ENCODE data around the gene ZNF280D.
A peak's percentile ranks its signal among the peaks of the same experiment; 100 is the strongest.

ZNF280D gene

GRCh38 chr15:56731548-56731947 is 1.8 kb downstream of the ZNF280D start:
- no peak overlapping the region for H3K4me3 ChIP-seq (ENCODE audit: low read depth, low read length)
- TF ChIP-seq POLR2A (IDR thresholded peaks at IDR 0.05; ENCODE audit: extremely low read depth, insufficient read length) (no peak), MYC (IDR thresholded peaks at IDR 0.05; ENCODE audit: low read depth, low read length) (no peak)
- TF ChIP-seq, protein P1, sequence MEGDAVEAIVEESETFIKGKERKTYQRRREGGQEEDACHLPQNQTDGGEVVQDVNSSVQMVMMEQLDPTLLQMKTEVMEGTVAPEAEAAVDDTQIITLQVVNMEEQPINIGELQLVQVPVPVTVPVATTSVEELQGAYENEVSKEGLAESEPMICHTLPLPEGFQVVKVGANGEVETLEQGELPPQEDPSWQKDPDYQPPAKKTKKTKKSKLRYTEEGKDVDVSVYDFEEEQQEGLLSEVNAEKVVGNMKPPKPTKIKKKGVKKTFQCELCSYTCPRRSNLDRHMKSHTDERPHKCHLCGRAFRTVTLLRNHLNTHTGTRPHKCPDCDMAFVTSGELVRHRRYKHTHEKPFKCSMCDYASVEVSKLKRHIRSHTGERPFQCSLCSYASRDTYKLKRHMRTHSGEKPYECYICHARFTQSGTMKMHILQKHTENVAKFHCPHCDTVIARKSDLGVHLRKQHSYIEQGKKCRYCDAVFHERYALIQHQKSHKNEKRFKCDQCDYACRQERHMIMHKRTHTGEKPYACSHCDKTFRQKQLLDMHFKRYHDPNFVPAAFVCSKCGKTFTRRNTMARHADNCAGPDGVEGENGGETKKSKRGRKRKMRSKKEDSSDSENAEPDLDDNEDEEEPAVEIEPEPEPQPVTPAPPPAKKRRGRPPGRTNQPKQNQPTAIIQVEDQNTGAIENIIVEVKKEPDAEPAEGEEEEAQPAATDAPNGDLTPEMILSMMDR (IDR thresholded peaks at IDR 0.05; ENCODE audit: low read depth, low read length): no peak
- no peak for DNase-seq (ENCODE audit: low read depth)

- no peak for DNase-seq (ENCODE audit: low read depth)
- TF ChIP-seq POLR2A (IDR thresholded peaks at IDR 0.05; ENCODE audit: extremely low read depth, insufficient read length) (no peak), MYC (IDR thresholded peaks at IDR 0.05; ENCODE audit: low read depth, low read length) (no peak)
- TF ChIP-seq, protein P2, sequence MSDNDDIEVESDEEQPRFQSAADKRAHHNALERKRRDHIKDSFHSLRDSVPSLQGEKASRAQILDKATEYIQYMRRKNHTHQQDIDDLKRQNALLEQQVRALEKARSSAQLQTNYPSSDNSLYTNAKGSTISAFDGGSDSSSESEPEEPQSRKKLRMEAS (IDR thresholded peaks at IDR 0.05; ENCODE audit: low read depth, low read length): no peak
- TF ChIP-seq, protein P1 (IDR thresholded peaks at IDR 0.05; ENCODE audit: low read depth, low read length): no peak
- no peak overlapping the region for H3K4me3 ChIP-seq (ENCODE audit: low read depth, low read length)
These were observed 3.7 kb downstream of the ZNF280D start for GRCh38 chr15:56729561-56729960.

- TF ChIP-seq, protein P2 (IDR thresholded peaks at IDR 0.05; ENCODE audit: low read depth, low read length): no peak
- TF ChIP-seq POLR2A (IDR thresholded peaks at IDR 0.05; ENCODE audit: extremely low read depth, insufficient read length): no peak
- TF ChIP-seq, protein P1 (IDR thresholded peaks at IDR 0.05; ENCODE audit: low read depth, low read length): no peak
- TF ChIP-seq MYC (IDR thresholded peaks at IDR 0.05; ENCODE audit: low read depth, low read length): no peak
- peak; percentile 4 for DNase-seq (ENCODE audit: low read depth)
- no peak overlapping the region for H3K4me3 ChIP-seq (ENCODE audit: low read depth, low read length)
These were observed 7.9 kb downstream of the ZNF280D start for GRCh38 chr15:56725386-56725785.

- TF ChIP-seq, protein P2 (IDR thresholded peaks at IDR 0.05; ENCODE audit: low read depth, low read length): no peak
- TF ChIP-seq MYC (IDR thresholded peaks at IDR 0.05; ENCODE audit: low read depth, low read length) (no peak), POLR2A (IDR thresholded peaks at IDR 0.05; ENCODE audit: extremely low read depth, insufficient read length) (no peak)
- TF ChIP-seq, protein P1 (IDR thresholded peaks at IDR 0.05; ENCODE audit: low read depth, low read length): no peak
- no peak overlapping the region for H3K4me3 ChIP-seq (ENCODE audit: low read depth, low read length)
These were observed 9.1 kb downstream of the ZNF280D start for GRCh38 chr15:56724232-56724631.

DNA sequence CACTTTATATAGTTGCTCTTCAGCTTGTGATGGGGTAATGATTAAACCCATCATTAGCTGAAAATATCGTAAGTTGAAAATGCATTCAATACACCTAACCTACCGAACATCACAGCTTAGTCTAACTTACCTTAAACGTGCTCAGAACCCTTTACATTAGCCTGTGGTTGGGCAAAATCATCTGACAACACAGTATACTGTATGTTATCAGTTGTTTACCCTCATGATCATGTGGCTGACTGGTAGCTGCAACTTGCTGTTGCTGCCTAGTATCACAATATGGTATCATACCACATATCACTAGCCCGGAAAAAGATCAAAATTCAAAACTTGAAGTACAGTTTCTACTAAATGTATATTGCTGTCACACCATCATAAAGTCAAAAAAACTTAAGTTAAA is 9.5 kb downstream of the ZNF280D start:
- no peak for DNase-seq (ENCODE audit: low read depth)
- no peak overlapping the region for H3K4me3 ChIP-seq (ENCODE audit: low read depth, low read length)
- no peak for TF ChIP-seq POLR2A (IDR thresholded peaks at IDR 0.05; ENCODE audit: extremely low read depth, insufficient read length)
- no peak for TF ChIP-seq MYC (IDR thresholded peaks at IDR 0.05; ENCODE audit: low read depth, low read length)
- TF ChIP-seq, protein P2 (IDR thresholded peaks at IDR 0.05; ENCODE audit: low read depth, low read length): no peak
- TF ChIP-seq, protein P1 (IDR thresholded peaks at IDR 0.05; ENCODE audit: low read depth, low read length): no peak

More at GRCh38 chr15:56724232-56724631, 9.1 kb downstream of the ZNF280D start:
- DNase-seq (ENCODE audit: low read depth): no peak

Measured in NB4 (cell line).